ENCODE data around the gene PHF20.
"Not testable (repeated sequence)": the region's sequence is repeated elsewhere in the genome, so short reads cannot be mapped to it uniquely, and the experiment has no call there.

The PHF20 gene

GRCh38 chr20:35739294-35740163 is 32.3 kb upstream of the PHF20 start:
- no peak for DNase-seq (ENCODE audit: low spot score)

DNA sequence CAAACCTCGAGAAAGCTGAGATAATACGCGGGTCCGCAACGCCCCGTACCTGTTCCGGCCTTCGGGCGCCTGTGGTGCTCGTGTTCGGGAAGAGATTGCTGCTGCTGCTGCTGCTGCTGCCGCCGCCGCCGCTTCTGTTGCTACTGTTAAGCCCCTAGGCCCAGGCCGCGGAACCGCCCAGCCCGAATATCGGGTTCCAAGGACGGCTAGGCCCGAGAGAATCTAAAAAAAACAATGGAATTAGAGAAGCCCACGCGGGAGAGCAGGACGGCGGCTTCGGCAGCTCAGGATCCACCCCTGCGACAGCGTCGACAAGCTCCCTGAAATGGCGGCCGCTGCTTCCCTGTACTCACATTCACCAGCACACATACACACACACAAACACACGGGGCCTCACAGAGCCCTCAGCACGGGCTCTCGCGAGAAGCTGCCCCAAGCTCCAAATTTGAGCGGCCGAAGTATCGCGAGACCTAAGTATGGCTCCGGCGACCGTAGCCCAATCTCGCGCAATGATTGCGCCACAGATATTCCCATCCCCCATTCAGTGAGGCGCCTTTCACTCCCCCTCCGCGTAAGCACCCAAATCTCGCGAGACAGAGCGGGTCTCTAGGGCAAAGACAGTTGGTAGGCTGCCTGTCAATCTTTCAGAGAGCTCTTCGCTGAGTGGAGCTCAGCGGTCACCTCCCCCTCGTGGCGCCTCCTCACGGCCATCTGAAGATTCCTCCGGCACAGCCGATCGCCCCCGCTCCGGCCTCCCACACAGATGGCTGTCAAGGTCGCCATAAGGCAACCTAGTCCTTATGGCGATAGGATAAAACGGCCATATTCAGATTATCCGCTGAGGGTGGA is 29.7 kb upstream of the PHF20 start, which contains the start of gene RBM39:
TSS of gene RBM39 (minus strand) at position 369 of the 849 bp plus-strand sequence. CDS start 1,386 bp downstream, outside the sequence.
- DNase-seq (ENCODE audit: low spot score): peak; percentile 99

DNA sequence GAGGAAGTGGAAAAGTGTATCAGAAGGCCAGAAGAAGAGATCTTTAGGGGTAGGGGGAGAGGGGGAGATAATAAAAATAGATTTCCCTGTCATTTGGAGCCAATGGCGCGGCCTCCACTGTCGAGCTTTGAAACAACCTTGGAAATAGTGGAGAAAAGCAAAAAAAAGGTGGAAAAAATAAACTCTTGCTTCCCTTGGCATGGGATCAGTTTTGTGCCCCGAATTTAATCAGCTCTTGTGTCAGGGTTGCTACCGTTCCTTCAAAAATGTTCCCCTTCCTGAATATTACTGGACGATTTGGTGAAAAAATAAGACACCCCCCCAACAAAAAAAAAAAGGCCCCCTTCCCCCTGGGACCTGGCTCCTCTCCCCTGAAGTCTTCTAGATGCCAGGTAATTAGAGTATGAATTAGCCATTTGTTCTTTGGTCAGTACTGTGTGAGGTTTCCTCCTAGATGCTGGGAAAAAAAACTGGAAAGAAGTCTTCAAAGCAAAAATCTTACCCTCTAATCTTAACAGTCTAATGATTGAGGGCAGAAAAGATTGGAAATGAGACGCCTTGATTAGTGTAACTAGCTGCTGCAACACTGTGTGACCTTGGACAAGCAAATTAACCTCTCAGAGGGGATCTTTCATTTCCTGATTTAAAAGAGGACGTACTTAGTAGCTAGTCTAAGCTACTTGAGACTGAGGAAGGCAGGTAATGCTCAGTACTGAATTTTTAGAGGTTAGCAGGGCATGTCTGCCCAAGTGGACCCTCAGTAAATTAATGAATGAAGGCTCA is 28.9 kb upstream of the PHF20 start:
- DNase-seq (ENCODE audit: low spot score): no peak

GRCh38 chr20:35743693-35744491 is 27.9 kb upstream of the PHF20 start:
- DNase-seq (ENCODE audit: low spot score): no peak

- DNase-seq (ENCODE audit: low spot score): not testable (repeated sequence)
These were observed 27.3 kb upstream of the PHF20 start for GRCh38 chr20:35744492-35744841.

DNA sequence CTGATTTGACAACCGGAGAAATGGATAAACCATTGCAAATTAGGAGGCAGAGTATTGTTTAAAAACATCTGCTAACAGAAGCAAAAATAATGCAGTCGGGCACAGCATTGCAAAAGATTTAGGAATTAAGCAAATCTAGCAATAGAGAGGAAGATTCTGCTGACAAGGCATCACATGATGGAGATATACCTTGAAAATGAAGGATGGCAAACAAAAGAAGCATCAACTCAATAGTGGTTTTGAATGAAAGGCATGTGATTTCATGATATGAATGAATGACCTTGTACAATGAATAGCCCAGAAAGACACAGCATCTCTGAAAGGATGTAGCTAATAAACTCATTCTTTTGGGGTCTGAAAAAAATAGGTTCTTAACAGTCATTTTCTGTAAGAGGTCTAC is 21.2 kb upstream of the PHF20 start:
- DNase-seq (ENCODE audit: low spot score): no peak

- no peak for DNase-seq (ENCODE audit: low spot score)
These were observed 15.4 kb upstream of the PHF20 start for GRCh38 chr20:35756404-35756803.

DNA sequence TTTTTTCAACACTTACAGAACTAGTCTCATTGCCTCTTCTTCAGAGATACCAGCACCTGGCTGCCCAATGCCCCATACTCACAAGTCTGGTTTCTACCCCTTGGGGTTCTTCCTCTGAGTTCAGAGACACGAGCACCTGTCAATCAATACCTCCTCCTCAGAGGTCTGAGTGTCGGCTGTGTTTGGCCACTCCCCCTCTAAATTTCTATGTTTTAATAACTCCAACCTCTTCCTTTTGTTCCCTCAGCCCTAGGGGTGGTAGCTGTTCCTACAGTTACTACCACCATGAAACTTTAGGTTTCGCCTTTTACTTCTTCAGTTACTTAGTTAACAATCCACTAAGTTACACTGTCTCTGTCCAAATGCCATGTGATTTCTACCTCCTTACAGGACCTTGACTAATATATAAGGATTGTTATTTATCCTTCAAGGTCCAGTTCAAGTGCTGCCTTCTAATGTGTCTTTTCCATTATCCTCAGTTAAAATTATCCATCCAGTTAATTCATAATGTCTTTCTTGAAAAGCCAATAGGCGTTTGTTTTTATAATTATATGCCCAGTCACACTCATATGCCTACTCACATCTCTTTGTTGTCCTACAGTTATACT is 14.6 kb upstream of the PHF20 start:
- DNase-seq (ENCODE audit: low spot score): no peak

GRCh38 chr20:35761548-35761947 is 10.3 kb upstream of the PHF20 start:
- DNase-seq (ENCODE audit: low spot score): not testable (repeated sequence)

GRCh38 chr20:35762461-35762860 is 9.4 kb upstream of the PHF20 start:
- no peak for DNase-seq (ENCODE audit: low spot score)

- DNase-seq (ENCODE audit: low spot score): not testable (repeated sequence)
These were observed 6.9 kb upstream of the PHF20 start for GRCh38 chr20:35764936-35765335.

DNA sequence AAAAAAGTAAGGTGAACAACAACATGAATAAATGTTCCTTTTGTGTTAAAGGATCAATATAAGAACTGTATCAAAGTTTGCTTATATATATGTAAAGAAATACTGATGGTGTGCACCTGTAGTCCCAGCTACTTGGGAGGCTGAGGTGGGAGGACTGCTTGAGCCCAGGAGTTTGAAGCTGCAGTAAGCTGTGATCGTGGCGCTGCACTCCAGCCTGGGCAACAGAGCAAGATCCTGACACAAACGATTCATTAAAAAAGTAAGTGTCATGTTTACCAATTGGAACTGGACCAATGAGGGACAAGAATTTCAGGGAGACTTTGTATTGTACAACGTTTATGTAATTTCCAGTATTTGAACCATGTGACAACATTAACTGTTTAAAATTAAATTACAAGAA is 5.0 kb upstream of the PHF20 start:
- no peak for DNase-seq (ENCODE audit: low spot score)

- DNase-seq (ENCODE audit: low spot score): no peak
These were observed 3.9 kb upstream of the PHF20 start for GRCh38 chr20:35767683-35768481.

GRCh38 chr20:35768731-35769664 is 2.8 kb upstream of the PHF20 start:
- peak; percentile 81 for DNase-seq (ENCODE audit: low spot score)

GRCh38 chr20:35771367-35771688 is 487 bp upstream of the PHF20 start:
- no peak for DNase-seq (ENCODE audit: low spot score)

GRCh38 chr20:35772563-35773058 is 796 bp downstream of the PHF20 start:
- DNase-seq (ENCODE audit: low spot score): no peak

DNA sequence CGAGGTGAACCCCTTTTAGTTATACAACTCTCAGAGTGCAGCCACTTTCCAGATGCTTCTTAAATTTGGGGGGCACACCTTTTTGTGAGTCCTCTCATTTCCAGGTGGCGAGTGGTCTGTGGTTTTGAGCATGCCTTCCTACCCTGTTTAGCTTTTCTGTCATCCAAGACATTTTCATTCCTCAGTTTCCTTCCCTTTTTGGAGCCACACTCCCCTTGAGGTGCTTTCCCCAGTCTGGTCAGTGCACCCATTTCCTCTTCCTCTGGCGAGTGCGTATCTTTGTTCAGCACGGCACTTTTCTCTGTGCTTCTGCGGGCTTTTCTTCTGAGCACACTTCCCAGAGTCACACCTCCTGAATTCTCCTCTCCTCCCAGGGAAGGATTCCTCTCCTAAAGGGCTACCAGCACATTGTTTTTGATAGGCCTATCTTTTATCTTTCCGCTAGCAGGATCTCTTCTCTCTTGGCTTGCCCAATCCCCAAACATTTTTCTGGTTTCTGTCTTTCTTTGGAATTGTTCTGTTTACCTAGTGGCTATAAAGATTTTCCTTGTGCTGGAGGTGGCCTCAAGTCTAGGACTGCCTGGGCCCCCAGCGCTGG is 1.4 kb downstream of the PHF20 start:
- DNase-seq (ENCODE audit: low spot score): no peak

DNA sequence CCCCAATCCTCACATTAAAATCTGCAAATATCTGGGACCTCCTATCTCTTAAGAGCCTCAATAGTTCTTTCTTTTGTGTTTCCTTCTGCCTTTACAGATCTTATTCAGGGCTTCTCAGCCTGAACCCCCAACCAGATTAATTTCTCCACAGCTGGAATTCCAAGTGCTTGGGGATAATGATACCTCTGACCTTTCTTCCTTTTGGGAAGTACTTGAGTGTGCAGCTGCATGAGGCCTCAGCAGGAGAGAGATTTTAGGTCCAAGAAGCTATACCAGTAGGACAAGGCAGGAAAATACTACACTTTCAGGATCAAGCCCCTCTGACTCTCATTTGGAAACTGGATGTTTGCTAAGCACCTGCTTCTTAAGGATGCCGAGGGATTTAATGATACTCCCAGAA is 2.6 kb downstream of the PHF20 start:
- no peak for DNase-seq (ENCODE audit: low spot score)

Data from ecto neural progenitor cell (in vitro differentiated cells).